HCT116 (cell line): Measurements from ENCODE around the gene CDH9. TPM values are rescaled to one million over a fixed set of nuclear protein-coding genes. Genes with fewer than 3 reads are reported as not detected.

Experiments
- ATAC-seq: fragments of 200-7000 bp; cut with Tn5 transposase; 2 replicates; pipeline ENCODE4 v1.9.1; 2020; ENCODE audit warnings: mild to moderate bottlenecking, moderate library complexity
- BruUV-seq: library from RNA; stranded (reverse); fragments of 400-500 nt; replicated peaks from 2 replicates; lab custom pipeline; 2021; lab: Mats Ljungman, UMichigan
- CTCF ChIA-PET: fragments of 300-600 bp; sonication (Branson Sonifier 250); formaldehyde crosslinking; loops from one replicate; lab custom pipeline; 2021; ENCODE audit warnings: antibody characterized with exemption; lab: Charles Lee
- POLR2A ChIA-PET: fragments of 300-600, 350-600 bp; sonication (Branson Sonifier 250); formaldehyde crosslinking; loops from one replicate; lab custom pipeline; 2021; ENCODE audit warnings: antibody characterized with exemption; lab: Charles Lee
- RAD21 ChIA-PET, 2 experiments: fragments of 300-600 bp; sonication (Branson Sonifier 250); formaldehyde crosslinking; loops; one replicate each; lab custom pipeline; 2023; ENCODE audit warnings: low total read pairs in 2 of 2; ENCODE audit not compliant: uncharacterized antibody in 2 of 2, unreplicated experiment in 2 of 2, low non-redundant PET in 1 of 2; lab: Charles Lee
- DNase-seq: peaks from one replicate; pipeline ENCODE4 v3.0.0-alpha.2; 2010; ENCODE audit warnings: low read depth, low spot score
- H2AFZ ChIP-seq: fragments of 200-600 bp; shearing (Covaris generic), sonication (generic); 2 replicates; pipeline ENCODE4 v1.6.1; 2017; ENCODE audit warnings: low read depth, mixed run types, mixed read lengths, antibody characterized with exemption, low read length; ENCODE audit not compliant: poor library complexity, severe bottlenecking
- H3K27ac ChIP-seq: 2 replicates; pipeline ENCODE4 v1.5.1; 2012; ENCODE audit warnings: low read depth, low read length
- H3K27me3 ChIP-seq: fragments of 200-600 bp; sonication (generic); 2 replicates; pipeline ENCODE4 v1.6.1; 2016; ENCODE audit warnings: mixed run types, low read length, mixed read lengths; ENCODE audit not compliant: insufficient read depth
- H3K36me3 ChIP-seq, 2 experiments: fragments of 200-500 bp in 1 of 2; fragments of 200-600 bp in 1 of 2; sonication (Bioruptor generic) in 1 of 2; sonication (generic) in 1 of 2; 2 replicates each; pipeline versions ENCODE4 v1.5.1 to v1.6.1; 2014 to 2016; ENCODE audit warnings: low read length in 2 of 2, inconsistent platforms in 1 of 2, mixed read lengths in 1 of 2, mixed run types in 1 of 2; ENCODE audit not compliant: insufficient read depth in 2 of 2, control insufficient read depth in 1 of 2
- H3K4me1 ChIP-seq, 2 experiments: fragments of 200-600 bp in 1 of 2; sonication (generic) in 1 of 2; 2 replicates each; pipeline versions ENCODE4 v1.5.1 to v1.6.1; 2012 to 2017; ENCODE audit warnings: low read length in 2 of 2, inconsistent platforms in 1 of 2, mild to moderate bottlenecking in 1 of 2, mixed read lengths in 1 of 2, mixed run types in 1 of 2, moderate library complexity in 1 of 2; ENCODE audit not compliant: insufficient read depth in 2 of 2, control insufficient read depth in 1 of 2
- H3K4me2 ChIP-seq: fragments of 200-600 bp; sonication (generic); 2 replicates; pipeline ENCODE4 v1.6.1; 2017; ENCODE audit warnings: mixed run types, low read length, mixed read lengths
- H3K4me3 ChIP-seq, 2 experiments: fragments of 200-600 bp in 1 of 2; sonication (generic) in 1 of 2; replicated peaks in 1 of 2; 2 replicates each; pipeline ENCODE4 v1.5.1; 2011 to 2016; ENCODE audit warnings: low read length in 2 of 2, control low read depth in 1 of 2, low read depth in 1 of 2, mild to moderate bottlenecking in 1 of 2, mixed read lengths in 1 of 2, mixed run types in 1 of 2
- H3K79me2 ChIP-seq: fragments of 200-600 bp; sonication (generic); 2 replicates; pipeline ENCODE4 v1.6.1; 2017; ENCODE audit warnings: mild to moderate bottlenecking, mixed run types, low read length, moderate library complexity, mixed read lengths; ENCODE audit not compliant: insufficient read depth
- H3K9ac ChIP-seq: fragments of 200-600 bp; sonication (generic); 2 replicates; pipeline ENCODE4 v1.6.1; 2016; ENCODE audit warnings: low read length, mixed read lengths
- H3K9me2 ChIP-seq: fragments of 200-600 bp; sonication (generic), shearing (Covaris generic); 2 replicates; pipeline ENCODE4 v1.6.1; 2017; ENCODE audit warnings: mixed run types, mild to moderate bottlenecking, moderate library complexity; ENCODE audit not compliant: insufficient read depth
- H3K9me3 ChIP-seq, 2 experiments: fragments of 200-500 bp in 1 of 2; fragments of 200-600 bp in 1 of 2; sonication (Bioruptor generic) in 1 of 2; sonication (generic) in 1 of 2; 2 replicates each; pipeline ENCODE4 v1.6.1; 2014 to 2017; ENCODE audit warnings: low read length in 2 of 2, mixed read lengths in 2 of 2, inconsistent platforms in 1 of 2, low read depth in 1 of 2, mild to moderate bottlenecking in 1 of 2, mixed run types in 1 of 2, moderate library complexity in 1 of 2; ENCODE audit not compliant: control insufficient read depth in 1 of 2, insufficient read depth in 1 of 2
- H4K20me1 ChIP-seq: fragments of 200-600 bp; sonication (generic), shearing (Covaris generic); 2 replicates; pipeline ENCODE4 v1.6.1; 2017; ENCODE audit warnings: mixed run types, mild to moderate bottlenecking, moderate library complexity; ENCODE audit not compliant: insufficient read depth
- CTCF ChIP-seq, 3 experiments: fragments of 200-600 bp in 1 of 3; sonication (generic) in 1 of 3; IDR thresholded peaks in 2 of 3; conservative IDR thresholded peaks in 1 of 3; 2 replicates each; pipeline ENCODE4 v1.5.1; 2012 to 2017; ENCODE audit warnings: low read depth in 2 of 3, low read length in 2 of 3, antibody characterized with exemption in 1 of 3, borderline replicate concordance in 1 of 3, control low read depth in 1 of 3, mild to moderate bottlenecking in 1 of 3, mixed read lengths in 1 of 3, mixed run types in 1 of 3, moderate library complexity in 1 of 3; ENCODE audit not compliant: insufficient read depth in 1 of 3
- EZH2phosphoT487 ChIP-seq: fragments of 200-600 bp; IDR thresholded peaks from 2 replicates; pipeline ENCODE4 v1.6.1; 2018; ENCODE audit warnings: antibody characterized with exemption, borderline replicate concordance
- JUND ChIP-seq: IDR thresholded peaks from 2 replicates; pipeline ENCODE4 v1.6.1; 2012
- POLR2AphosphoS5 ChIP-seq: IDR thresholded peaks from 2 replicates; pipeline ENCODE4 v1.6.1; 2011; ENCODE audit warnings: mild to moderate bottlenecking, low read depth, low read length, moderate library complexity
- SIN3A ChIP-seq: IDR thresholded peaks from 2 replicates; pipeline ENCODE4 v1.6.1; 2012; ENCODE audit warnings: low read depth
- SRF ChIP-seq: IDR thresholded peaks from 2 replicates; pipeline ENCODE4 v1.6.1; 2012; ENCODE audit warnings: low read depth
- intact Hi-C: fragments of 100-400 bp; cut with micrococcal nuclease; formaldehyde crosslinking; loops from 2 replicates; pipeline ENCODE4 v1.10.0; 2022
- total RNA-seq: library from RNA; stranded (reverse); gene quantifications from one replicate; pipeline ENCODE4 v1.2.1, GENCODE V29; 2021; ENCODE audit not compliant: unreplicated experiment

CDH9 gene
- total RNA-seq, 1 experiment from 2014 or later = not detected

DNA sequence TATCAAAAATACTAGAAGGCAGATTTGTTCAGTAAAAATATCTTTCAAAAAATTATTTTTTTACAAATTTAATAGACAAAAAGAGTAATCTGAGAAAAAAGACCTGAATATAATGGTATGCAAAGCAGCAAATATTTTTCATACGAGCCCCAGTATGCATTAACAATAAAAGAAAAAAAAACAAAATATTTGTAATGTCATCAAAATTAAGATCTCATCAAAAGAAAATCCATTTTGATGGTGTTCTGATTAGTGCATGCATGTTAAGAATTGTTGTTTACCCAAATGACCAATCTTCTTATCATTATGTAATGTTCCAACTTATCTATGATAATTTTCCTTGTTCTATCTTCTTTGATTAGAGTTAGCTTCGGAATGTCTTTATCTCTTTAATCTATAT lies 106.1 kb downstream of the CDH9 start:
- ChIA-PET POLR2A (no interaction called here), RAD21 (no interaction called here), CTCF (no interaction called here)
- no TSS peak for BruUV-seq
- Histone ChIP-seq H3K4me3 (no peak overlapping the region), H3K4me1 (no peaks in the 10 kb centered on the region), H3K4me2 (no peak overlapping the region), H3K27ac (no peak overlapping the region), H3K36me3 (no peaks in the 10 kb centered on the region), H3K9ac (no peak overlapping the region), H3K9me3 (peaks cover 8 to 24% of the 10 kb centered on the region in 2 experiments; a peak in 3 of 4 replicates), H4K20me1 (no peaks in the 10 kb centered on the region; the same call in 1 of the 2 replicates), H3K9me2 (no peaks in the 10 kb centered on the region), H3K79me2 (no peaks in the 10 kb centered on the region), H3K27me3 (no peaks in the 10 kb centered on the region), H2AFZ (no peak overlapping the region)
- no peak for ATAC-seq
- TF ChIP-seq SRF = no peak
- TF ChIP-seq CTCF (IDR thresholded peaks at IDR 0.05 in 2 of 3, conservative IDR thresholded peaks at IDR 0.05 in 1 of 3; ENCODE audit: borderline replicate concordance in 1 of 3, insufficient read depth in 1 of 3, low read depth in 2 of 3, low read length in 2 of 3) = no peak
- TF ChIP-seq POLR2AphosphoS5 = no peak
- TF ChIP-seq SIN3A = no peak
- TF ChIP-seq EZH2phosphoT487 = no peak
- intact Hi-C loops = no loop called here
- DNase-seq = no peak

DNA sequence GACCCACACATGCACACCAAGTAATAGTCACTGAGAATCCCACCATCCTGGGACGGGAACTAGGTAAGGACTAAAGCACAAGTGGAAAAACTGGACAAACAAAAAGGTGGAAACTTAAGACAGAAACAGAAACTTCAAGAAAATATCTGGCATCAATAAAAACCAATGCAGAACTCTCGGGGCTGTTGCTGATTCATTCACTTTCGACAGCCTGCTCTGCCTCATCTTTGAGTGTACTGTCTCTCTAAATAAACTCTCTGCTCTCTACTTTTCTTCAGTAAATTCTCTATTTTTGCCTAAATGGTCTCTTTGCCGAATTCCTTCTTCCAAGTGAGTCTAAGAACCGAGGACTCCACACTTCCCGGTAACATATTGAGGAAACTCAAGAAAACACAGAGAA lies 116.9 kb downstream of the CDH9 start:
- no peaks in the 10 kb centered on the region for H3K27me3 ChIP-seq
- no peaks in the 10 kb centered on the region for H3K79me2 ChIP-seq
- H2AFZ ChIP-seq = no peak overlapping the region
- no peak overlapping the region for H3K9ac ChIP-seq
- no peak for DNase-seq
- no peaks in the 10 kb centered on the region for H4K20me1 ChIP-seq
- no peak overlapping the region for H3K27ac ChIP-seq
- H3K9me2 ChIP-seq = no peaks in the 10 kb centered on the region
- intact Hi-C loops = no loop called here
- H3K36me3 ChIP-seq = no peaks in the 10 kb centered on the region
- TF ChIP-seq JUND = no peak
- TF ChIP-seq, all 23 proteins: peak for 0
- Histone ChIP-seq H3K4me1 (no peaks in the 10 kb centered on the region), H3K4me2 (no peak overlapping the region), H3K9me3 (peaks cover 7 to 17% of the 10 kb centered on the region in 2 experiments; a peak in 2 of 4 replicates), H3K4me3 (no peak overlapping the region)
- CTCF ChIA-PET = no interaction called here
- POLR2A ChIA-PET = no interaction called here
- no peak for ATAC-seq
- RAD21 ChIA-PET = no interaction called here
- no TSS peak for BruUV-seq
